HG03103 (cell line): Measurements from ENCODE around the gene TFE3.

Source experiments
- ATAC-seq: cut with Tn5 transposase; IDR thresholded peaks from one replicate; pipeline ENCODE4 v1.9.1; 2021; ENCODE audit warnings: low read depth; ENCODE audit not compliant: unreplicated experiment

Gene TFE3, protein sequence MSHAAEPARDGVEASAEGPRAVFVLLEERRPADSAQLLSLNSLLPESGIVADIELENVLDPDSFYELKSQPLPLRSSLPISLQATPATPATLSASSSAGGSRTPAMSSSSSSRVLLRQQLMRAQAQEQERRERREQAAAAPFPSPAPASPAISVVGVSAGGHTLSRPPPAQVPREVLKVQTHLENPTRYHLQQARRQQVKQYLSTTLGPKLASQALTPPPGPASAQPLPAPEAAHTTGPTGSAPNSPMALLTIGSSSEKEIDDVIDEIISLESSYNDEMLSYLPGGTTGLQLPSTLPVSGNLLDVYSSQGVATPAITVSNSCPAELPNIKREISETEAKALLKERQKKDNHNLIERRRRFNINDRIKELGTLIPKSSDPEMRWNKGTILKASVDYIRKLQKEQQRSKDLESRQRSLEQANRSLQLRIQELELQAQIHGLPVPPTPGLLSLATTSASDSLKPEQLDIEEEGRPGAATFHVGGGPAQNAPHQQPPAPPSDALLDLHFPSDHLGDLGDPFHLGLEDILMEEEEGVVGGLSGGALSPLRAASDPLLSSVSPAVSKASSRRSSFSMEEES

DNA sequence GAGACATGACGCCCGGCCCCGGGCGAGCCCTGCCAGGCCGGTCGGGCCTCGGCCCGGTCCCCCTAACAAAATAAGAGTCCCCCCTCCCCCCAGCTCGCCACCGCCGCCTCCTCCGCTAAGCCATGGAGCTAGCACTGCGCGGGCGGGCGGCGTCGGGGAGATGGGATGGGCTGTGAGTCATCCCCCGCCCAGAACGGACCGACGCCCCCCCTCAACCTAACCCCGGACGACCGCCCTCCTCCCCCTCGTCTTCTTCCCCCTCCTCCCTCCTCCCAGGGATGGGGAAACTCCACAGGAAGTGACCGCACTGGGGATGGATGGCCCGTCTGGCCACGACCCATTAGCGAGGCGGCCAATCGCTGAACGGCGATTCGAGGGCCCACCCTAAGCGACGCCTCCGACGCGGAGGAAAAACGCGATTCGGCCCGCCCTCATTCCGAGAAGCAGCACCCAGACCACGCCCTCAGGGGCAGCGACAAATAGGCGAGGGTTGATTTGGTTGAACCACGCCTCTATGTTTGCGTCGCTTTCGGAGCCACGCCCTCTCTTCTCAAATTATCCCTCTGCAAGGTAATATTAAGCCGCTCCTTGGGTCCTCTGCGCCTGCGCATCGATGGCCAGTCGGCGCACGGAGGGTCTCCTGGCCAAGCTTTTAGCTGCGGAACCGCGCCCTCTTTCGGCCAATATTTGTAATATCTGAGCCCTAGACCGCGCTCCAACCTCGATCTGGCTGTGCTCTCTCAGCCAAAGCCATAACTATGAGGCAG lies at the start of gene TFE3:
Gene TFE3 (minus strand): TSS at position 138 of the 767 bp plus-strand sequence. CDS start 131 bp downstream, at position 7.
- peak; percentile 83 for ATAC-seq

DNA sequence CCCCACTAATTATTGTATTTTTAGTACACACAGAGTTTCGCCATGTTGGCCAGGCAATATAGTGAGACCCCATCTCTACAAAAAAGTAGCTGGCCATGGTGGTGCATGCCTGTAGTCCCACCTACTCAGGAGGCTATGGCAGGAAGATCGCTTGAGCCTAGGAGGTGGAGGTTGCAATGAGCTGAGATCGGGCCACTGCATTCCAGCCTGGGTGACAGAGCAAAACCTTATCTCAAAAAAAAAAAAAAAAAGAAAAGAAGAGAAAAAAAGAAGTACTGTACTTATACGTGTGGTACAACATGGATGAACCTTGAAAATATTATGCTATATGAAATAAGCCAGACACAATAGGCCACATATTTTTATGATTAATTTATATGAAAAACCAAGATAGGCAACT lies 46.4 kb upstream of the TFE3 start:
- no peak for ATAC-seq

DNA sequence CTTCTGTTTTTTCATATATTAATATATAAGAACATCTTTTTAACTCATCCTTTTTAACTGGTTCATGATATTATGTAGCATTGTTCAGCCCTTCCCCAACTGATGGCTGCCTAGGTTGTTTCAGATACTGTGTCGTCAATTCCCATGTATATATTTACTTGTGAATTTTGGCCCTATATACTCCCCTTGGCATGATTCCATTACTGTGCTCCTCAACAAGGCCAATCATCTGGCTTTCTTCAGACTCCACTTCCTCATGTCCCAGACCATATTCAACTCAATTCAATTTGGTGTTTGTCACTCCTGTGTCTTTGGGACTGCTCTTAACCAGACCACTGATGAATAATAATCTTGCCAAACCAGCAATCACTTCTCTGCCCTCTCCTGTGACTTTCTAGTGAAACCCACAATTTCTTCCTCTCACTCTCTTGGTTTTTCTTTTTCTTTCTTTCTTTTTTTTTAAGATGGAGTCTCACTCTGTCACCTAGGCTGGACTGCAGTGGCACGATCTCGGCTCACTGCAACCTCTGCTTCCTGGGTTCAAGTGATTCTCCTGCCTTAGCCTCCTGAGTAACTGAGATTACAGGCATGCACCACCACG lies 39.2 kb upstream of the TFE3 start:
- no peak for ATAC-seq

DNA sequence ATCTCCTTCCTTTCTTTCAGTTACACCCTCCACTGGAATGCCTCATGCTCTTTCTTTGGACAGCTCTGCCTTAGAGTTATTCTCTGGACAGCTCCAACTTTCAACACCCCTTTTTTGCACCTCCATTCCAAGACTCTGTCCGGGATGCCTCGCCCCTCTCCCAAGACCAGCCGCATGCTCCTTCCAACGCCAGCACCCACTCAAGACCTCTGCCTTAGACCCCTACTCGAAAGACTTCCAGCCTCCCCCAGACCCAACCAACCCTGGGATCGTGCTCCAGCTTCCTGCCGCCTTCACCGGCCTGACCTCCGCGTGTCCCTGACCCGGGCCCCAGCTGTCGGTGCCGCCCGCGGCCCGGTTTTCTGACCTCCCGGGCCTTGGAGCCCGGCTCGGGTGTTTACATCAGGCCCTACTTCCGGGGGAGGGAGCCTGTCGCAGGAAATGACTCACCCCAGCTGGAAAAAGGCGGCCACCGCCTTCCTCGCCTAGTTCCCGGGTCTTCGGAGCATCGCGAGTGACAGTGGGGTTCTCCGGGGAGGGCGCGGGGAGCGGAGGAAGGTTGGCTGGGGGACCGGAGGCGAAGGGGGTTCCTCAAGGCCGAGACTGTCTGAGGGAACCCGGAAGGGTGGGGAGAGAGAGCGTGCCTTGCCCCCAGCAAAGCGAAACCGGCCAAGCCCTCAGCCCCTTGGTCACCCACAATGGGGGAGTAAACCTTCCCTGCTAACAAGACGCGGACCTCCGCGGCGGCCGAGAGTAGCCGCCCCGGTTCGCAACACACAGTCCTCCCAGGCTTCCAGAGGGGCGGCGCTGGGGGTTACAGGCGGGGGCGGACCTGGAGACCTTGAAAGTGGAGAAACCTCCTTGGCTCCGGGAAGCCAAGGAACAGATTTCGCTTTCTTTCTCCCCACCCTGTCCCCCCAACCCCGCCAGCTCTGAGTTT lies 36.6 kb upstream of the TFE3 start, which contains the start of gene WDR45:
Gene WDR45 (minus strand): TSS at position 399 of the 940 bp plus-strand sequence. CDS start 1,792 bp downstream, outside the sequence.
- no peak for ATAC-seq

DNA sequence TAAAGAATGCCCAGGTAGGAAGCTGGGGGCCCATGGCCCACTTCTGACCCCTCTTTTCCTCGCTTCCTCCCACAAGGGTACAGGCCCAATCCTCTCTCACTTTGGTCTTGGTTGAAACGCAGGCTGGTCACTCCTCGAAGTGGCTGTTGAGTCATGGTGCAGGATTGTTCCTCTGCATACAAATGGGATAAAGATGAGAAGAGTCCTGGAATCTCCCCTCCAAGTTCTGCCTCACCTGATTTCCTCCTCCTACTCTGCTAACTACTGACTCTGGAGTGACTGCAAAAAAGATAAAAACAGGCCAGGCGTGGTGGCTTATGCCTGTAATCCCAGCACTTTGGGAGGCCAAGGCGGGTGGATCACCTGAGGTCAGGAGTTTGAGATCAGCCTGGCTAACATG lies 34.8 kb upstream of the TFE3 start:
- no peak for ATAC-seq

GRCh38 chrX:49075347-49075746 lies 32.2 kb upstream of the TFE3 start:
- ATAC-seq, result no peak

- ATAC-seq, result peak; percentile 88
Measured at GRCh38 chrX:49073601-49074575, 30.7 kb upstream of the TFE3 start, which contains the start of gene PRAF2. Gene PRAF2, minus strand, starts transcription at chrX:49074002. Its CDS starts 15 bp downstream, at chrX:49073987.

GRCh38 chrX:49072712-49073095 lies 29.5 kb upstream of the TFE3 start:
- ATAC-seq, result no peak

GRCh38 chrX:49071877-49072711 lies 28.9 kb upstream of the TFE3 start:
- ATAC-seq, result no peak

DNA sequence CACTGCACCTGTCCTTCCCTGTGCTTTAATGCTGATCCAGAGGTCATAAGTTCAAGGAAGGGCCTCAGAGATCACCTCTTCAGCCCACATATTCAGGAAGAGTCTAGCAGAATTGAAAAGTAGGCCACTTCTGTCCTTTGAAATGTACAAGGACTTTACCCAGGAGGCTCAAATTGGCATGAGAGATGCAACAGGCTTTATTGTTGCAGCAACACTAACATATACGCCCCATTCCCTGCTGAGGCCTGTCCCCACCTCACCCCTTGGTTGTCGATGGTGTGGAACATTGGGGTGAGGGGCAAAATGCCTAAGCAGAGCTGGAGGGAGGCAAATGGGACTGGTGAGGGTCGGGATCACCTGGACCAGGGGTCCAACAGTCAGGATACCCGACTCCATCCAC lies 27.8 kb upstream of the TFE3 start:
- no peak for ATAC-seq

GRCh38 chrX:49069038-49069437 lies 25.9 kb upstream of the TFE3 start:
- ATAC-seq, result no peak

DNA sequence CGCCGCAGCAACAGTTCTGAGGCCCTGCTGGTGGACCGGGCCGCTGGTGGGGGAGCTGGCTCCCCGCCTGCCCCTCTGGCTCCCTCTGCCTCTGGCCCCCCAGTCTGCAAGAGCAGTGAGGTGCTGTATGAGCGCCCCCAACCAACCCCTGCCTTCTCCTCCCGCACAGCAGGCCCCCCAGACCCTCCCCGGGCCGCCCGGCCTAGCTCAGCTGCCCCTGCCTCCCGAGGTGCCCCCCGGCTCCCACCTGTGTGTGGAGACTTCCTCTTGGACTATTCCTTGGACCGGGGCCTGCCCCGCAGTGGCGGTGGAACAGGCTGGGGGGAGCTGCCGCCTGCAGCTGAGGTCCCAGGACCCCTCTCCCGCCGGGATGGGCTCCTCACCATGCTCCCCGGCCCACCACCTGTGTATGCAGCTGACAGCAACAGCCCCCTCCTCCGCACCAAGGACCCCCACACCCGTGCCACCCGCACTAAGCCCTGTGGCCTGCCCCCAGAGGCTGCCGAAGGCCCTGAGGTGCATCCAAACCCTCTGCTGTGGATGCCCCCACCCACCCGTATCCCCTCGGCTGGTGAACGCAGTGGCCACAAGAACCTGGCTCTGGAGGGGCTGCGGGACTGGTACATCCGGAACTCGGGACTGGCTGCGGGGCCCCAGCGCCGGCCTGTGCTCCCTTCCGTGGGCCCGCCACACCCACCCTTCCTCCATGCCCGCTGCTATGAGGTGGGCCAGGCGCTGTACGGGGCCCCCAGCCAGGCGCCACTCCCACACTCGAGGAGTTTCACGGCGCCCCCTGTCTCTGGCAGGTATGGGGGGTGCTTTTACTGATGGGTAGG lies 24.3 kb upstream of the TFE3 start:
- ATAC-seq, result no peak

DNA sequence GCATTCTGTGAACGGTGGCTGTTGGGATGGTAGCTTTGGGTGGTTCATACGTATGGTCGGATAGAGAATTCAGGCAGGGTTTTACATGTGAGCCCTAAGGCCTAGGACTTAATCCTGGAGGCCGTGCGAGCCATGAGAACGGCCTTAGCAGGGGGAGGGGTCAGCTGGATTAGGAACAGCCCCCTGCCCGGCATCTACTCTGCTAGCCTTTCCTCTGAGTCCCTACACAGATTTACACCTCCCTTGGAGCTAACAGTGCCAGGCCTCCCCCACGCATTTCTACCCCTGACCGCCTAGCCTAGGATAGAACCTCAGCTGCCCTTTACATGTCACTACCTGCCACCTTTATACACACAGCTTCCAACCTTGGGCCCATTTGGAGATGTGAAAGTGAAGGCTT lies 23.5 kb upstream of the TFE3 start:
- no peak for ATAC-seq

DNA sequence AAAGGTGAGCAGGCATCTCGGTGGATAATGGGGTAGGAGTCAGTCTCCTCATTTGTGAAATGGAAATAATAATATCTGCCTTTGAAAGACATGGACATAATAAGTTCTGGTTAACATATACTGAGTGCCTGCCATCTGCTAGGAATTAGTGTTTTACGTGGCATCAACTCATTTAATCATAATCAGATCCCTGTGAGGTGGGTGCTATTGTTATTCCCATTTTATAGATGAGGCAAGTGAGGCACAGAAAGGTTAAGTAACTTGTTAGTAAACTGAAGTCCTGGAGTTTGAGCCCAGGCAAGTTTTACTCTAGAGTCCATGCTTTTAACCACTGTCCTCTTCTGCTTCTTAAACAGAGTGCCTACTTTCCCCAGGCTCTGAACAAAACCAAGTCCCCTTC lies 23.1 kb upstream of the TFE3 start:
- no peak for ATAC-seq

DNA sequence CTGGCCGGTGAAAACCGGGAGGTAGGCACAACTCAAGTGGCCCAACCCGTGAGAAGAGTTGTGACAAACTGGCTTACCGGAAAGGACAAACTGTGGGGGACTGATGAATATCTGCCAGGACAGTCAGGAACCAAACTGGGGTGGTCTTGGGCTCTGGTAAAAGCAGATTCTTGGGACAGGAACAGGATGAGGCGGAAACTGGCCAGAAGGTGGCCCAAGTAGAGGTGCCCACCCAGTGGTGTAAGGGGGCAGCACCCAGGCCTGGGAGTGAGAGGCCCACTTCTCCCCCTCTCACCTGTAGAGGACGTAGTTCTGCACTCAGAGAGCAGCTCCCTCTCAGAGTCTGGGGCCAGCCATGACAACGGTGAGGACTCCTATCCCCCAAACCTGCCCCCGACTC lies 21.6 kb upstream of the TFE3 start:
- no peak for ATAC-seq

GRCh38 chrX:49064303-49064702 lies 21.1 kb upstream of the TFE3 start:
- no peak for ATAC-seq

- ATAC-seq, result no peak
Measured at GRCh38 chrX:49063715-49064114, 20.6 kb upstream of the TFE3 start.
